Measurements from ENCODE around the gene NTSR1.

The NTSR1 gene

GRCh38 chr20:62745279-62745951, 36.8 kb downstream of the NTSR1 start:
- Histone ChIP-seq H3K27ac (no peak overlapping the region), H3K4me3 (no peak overlapping the region)
- no peak for DNase-seq (ENCODE audit: low spot score)
- no peak for TF ChIP-seq CTCF (IDR thresholded peaks at IDR 0.05)

GRCh38 chr20:62745952-62746288, 37.3 kb downstream of the NTSR1 start:
- DNase-seq (ENCODE audit: low spot score): no peak
- H3K4me3 ChIP-seq: no peak overlapping the region
- no peak for TF ChIP-seq CTCF (IDR thresholded peaks at IDR 0.05)
- no peak overlapping the region for H3K27ac ChIP-seq

- DNase-seq (ENCODE audit: low spot score): no peak
- H3K27ac ChIP-seq: no peak overlapping the region
- no peak overlapping the region for H3K4me3 ChIP-seq
- no peak for TF ChIP-seq CTCF (IDR thresholded peaks at IDR 0.05)
Measured at GRCh38 chr20:62748311-62748710, 39.7 kb downstream of the NTSR1 start.

GRCh38 chr20:62749851-62750445, 41.3 kb downstream of the NTSR1 start:
- TF ChIP-seq CTCF (IDR thresholded peaks at IDR 0.05): no peak
- Histone ChIP-seq H3K27ac (no peak overlapping the region), H3K4me3 (no peak overlapping the region)
- DNase-seq (ENCODE audit: low spot score): no peak

- TF ChIP-seq CTCF (IDR thresholded peaks at IDR 0.05): no peak
- no peak overlapping the region for H3K27ac ChIP-seq
- DNase-seq (ENCODE audit: low spot score): no peak
- no peak overlapping the region for H3K4me3 ChIP-seq
Measured at GRCh38 chr20:62751551-62752150, 43.0 kb downstream of the NTSR1 start.

GRCh38 chr20:62752181-62752670, 43.6 kb downstream of the NTSR1 start:
- TF ChIP-seq CTCF (IDR thresholded peaks at IDR 0.05): no peak
- no peak for DNase-seq (ENCODE audit: low spot score)
- Histone ChIP-seq H3K27ac (no peak overlapping the region), H3K4me3 (no peak overlapping the region)

All from coronary artery (tissue), 2 donors.